Activated naive CD4-positive, alpha-beta T cell treated with anti-CD3 and anti-CD28 coated beads, Interleukin-2, amount 50 U/mL, for 16 hours (primary cell): ENCODE data around the gene PCYT2.
"Not testable (repeated sequence)": the region's sequence is repeated elsewhere in the genome, so short reads cannot be mapped to it uniquely, and the experiment has no call there.

ENCODE experiments used
- DNase-seq: peaks from one replicate; pipeline ENCODE4 v3.0.0-alpha.2; 2020

Gene PCYT2

DNA sequence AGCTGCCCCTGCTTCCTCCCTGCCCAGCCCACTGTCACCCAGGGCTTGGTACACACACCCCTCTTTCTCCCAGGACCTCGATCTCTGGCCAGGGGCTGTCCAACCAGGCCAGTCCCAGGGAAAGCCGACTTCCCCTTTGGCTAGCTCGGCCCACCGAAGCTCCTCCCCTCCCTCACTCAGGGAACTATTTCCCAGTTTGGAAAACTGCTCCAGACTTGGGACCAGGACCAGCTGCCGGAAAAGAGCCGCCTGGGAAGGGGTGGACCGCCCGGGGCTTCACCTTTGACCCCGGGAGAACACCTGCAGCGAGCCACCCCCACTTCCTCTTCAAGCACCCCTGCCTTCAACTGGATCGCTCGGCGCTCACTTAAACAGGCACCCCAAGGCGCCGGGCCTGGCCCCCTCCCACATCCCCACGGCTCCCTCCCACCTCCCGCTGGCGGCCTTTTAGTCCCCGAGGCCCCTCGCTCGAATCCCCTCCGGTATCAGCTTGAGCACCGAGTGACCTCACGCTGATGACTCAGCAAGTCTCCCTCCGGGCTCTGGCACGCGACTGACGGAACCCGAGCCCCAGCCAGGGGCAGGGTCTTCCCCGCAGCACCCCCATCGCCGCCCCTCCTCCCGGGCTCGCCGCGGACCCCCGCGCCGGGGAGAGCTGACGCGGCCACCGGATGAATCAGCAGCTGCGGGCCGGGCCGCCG is 15.4 kb upstream of the PCYT2 start:
- DNase-seq, result peak; percentile 76

GRCh38 chr17:81925860-81926450 is 14.8 kb upstream of the PCYT2 start:
- DNase-seq, result no peak

DNA sequence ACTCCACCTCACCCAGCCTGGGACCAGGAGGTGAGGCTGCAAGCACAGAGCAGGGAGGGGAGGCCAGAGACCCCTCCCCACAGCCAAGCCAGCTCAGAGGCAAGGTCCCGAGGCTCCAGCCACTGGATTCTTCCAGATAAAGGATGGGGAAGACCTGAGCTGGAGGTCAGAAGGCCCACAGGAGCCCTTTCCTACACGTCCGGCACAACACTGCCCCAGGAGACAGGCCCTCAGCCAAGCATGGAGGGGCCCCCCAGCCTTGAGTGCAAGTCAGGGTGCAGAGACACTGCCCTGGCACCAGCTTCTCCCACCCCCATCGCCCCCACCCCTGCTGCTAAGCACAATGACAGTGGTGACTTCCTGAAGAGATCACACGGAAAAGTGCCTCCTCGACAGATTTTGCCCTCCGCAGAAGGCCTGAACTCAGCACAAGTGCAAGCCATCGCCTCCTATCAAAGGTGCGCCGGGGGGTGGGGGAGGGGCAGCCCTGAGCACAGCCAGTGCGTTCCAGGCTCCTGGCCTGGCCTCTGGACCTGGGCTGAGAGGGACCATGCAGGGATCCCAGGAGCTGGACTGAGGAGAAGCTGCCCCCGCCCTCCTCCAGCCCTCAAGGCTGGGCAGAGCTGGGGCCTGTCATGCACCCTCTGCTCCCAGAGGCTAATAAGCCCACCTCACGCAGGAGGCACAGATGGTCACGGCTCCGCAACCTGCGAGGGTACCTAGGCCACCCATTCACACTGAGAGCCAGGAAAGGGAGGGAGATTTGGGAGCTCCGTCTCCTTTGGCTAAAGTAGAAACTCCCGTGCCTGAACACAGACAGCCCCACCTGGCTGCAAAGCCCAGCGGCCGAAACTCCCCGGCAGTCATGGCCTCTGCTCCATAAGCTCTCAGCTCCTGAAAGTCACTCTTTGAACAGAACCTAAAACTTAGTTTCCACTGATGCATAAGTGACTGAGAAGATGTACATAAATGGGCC is 13.6 kb upstream of the PCYT2 start:
- DNase-seq, result no peak

DNA sequence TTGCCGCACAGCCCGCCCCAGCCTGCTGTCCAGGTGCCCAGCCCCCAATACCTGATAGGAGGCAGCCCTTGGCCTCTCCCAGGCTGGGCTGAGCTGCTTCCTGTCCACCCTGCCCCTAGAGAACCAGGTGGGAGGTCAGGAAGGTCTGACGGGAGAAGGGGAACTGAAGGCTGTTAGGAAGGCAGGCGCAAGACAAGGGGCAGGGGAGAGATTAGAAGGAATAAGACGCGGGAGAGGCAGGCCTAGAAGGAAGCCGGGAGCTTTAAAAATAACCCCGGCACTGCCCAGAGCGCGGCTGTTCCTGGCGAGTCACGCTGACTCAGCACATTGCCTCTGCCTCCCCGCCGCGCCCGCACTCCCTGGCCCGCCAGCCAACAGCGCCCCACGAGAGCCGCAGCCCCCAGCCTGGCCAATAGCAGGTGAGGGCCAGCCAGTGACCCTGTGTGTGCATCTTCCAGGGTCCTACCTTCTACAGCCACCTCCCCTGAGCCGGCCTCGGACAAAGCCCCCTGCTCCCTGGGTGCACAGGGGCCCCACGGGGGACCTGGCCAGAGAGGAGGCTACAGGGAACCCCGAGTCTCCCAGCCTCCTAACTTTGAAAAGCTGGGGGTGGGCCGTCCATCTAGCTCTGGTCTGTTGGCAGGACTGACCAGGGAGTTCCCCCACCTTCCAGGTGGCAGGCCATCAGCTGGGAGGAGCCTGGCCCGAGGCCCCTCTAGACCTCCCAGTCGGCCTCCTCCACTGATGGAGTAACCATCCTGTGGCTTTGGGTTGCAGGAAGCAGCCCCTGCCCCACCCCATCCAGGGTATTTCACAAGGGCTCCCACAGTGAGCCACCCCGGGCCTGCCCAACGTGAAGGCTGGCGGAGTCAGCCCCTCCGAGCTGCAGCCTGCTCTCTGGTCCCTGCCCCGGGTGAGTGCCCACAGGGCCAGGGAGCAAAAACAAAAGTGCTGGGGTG is 12.4 kb upstream of the PCYT2 start:
- DNase-seq, result no peak

DNA sequence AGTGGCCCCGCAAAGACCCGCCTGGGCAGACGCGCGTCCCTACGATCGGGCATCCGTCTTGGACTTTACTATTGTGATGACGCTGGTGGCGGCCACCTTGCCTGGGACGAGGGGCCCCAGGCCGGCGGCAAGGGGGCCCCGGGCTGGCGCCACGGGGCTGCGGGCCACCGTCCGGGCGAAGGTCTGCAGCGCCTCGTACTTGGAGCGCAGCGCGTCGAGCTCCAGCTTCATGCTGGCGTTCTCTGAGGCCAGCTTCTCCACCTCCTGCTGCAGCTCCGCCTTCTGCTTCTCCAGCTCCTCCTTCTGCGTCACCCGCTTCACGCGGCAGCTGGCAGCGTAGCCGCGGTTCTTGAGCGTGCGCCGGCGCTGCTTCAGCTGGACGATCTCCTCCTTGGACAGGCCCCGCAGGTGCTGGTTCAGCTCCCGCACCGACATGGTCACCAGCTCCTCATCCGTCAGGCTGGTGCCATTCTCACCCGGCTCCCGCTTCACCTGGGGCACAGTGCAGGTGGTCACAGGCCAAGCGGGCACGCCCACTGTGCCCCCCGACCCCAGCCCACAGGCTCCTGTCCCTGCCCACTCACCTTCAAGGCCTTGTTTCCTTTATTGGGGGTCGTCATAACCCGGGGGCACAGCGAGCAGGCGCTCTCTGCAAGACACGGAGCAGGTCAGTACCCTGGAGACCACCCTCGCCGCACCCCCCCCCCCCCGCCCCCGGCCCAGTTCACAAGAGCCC is 11.5 kb upstream of the PCYT2 start:
- DNase-seq, result no peak

DNA sequence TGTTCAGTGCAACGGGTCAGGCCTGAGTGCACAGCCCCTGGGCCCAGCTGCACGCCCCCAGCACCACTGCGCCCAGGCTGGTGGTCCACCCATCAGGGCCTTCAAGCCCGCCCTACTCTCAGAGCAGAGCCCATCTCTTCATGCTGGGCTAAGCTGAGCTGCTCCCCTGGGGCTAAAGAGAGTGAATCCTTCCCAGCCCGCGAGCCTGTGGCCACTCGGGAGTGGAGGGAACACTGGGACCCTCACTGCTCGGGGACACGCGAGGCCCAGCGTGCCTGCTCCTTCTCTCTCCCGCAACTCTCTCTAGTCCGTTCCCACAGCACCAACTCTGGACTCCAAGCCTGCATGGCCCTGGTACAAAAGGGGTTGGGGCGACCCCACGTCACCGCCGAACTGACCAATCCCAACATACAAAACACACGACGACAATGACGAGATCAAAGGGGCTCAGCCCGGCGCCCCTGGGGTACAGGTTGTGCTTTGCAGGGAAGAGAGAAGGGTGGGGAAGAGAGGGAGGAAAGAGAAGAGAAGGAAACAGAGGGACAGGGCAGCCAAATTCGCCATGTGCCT is 10.9 kb upstream of the PCYT2 start:
- no peak for DNase-seq

GRCh38 chr17:81921537-81921862 is 10.3 kb upstream of the PCYT2 start:
- DNase-seq, result no peak

GRCh38 chr17:81920612-81921536 is 9.7 kb upstream of the PCYT2 start:
- no peak for DNase-seq

GRCh38 chr17:81918832-81919545 is 7.8 kb upstream of the PCYT2 start:
- no peak for DNase-seq

DNA sequence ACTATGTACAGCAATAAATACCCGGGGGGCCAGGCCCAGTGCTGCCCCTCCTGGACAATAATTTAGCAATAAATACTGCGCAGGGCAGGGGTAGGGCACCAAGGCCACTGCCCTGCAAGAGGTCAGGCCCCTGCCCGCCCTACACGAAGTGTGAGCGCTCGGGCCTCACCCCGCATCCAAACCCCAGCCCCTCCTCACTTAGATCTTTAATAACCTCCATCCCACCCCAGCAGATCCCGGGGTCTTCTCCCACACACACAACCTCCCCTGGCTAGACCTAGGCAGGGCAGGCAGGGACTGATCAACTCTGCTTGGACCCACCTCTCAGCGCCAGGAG is 7.1 kb upstream of the PCYT2 start:
- not testable (repeated sequence) for DNase-seq

DNA sequence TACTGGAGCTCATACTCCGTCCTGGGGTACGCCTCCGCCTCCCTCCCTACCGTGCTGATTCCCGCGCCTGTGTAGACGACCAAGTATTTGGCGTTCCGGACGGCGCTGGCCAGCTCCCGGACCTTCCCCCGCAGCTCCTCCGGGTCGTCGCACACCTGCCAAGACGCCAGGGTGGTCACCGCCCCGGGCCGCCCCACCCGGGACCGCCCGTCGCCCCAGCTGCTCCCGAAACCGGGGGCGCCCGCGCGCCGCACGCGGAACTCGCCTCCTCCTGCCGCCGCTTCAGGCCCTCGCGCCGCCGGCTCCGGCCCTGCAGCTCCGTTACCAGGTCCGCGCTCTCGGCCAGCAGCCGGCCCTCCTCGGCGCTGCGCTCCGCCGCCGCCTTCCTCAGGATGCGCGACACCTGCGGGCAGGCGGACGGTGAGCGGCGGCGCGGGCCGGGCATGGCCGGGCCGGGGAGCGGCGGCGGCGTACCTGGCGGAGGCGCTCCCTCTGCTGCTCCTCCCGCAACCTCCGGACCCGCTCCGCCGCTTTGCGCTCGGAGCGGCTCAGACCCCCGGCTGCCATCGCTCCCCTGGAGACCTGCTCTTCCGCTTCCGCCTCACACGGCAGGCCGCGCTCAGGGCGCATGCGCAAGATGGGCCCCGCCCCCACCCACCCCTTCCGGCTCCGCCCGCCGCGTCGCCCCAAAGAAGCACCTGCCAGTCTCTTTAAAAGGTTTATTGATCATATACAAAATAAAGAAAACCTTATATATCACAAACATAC is 6.5 kb upstream of the PCYT2 start, which contains the start of gene SIRT7:
SIRT7 (minus strand) TSS at position 612 of the 768 bp plus-strand sequence; CDS start at position 567, 45 bp downstream.
- DNase-seq, result peak; percentile 72

DNA sequence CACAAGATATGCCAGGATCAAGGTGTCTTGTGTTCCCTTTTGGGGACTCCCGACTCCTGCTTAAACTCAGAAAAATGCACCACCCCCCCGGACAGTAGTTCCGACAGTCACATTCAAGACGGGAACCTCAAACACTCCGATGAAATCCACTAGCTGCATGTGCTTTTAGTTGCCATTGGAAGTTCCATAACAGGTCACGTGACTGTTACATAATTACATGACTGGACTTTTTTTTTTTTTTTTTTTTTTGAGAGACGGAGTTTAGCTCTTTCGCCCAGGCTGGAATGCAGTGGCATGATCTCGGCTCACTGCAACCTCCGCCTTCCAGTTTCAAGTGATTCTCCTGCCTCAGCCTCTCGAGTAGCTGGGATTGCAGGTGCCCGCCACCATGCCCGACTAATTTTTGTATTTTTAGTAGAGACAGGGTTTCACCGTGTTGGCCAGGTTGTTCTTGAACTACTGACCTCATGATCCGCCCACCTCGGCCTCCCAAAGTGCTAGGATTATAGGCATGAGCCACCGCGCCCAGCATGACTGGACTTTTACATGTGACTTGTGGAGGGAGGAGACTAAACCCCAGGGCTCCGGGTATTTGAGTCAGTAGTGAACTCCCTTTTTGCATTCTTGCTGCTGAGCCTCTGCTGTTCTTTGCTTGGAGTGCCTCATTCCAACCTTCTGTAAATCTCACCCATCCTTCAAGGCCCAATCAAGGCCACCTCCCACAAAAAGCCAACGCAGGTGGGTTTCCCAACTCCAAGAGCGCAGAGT is 5.2 kb upstream of the PCYT2 start:
- no peak for DNase-seq

DNA sequence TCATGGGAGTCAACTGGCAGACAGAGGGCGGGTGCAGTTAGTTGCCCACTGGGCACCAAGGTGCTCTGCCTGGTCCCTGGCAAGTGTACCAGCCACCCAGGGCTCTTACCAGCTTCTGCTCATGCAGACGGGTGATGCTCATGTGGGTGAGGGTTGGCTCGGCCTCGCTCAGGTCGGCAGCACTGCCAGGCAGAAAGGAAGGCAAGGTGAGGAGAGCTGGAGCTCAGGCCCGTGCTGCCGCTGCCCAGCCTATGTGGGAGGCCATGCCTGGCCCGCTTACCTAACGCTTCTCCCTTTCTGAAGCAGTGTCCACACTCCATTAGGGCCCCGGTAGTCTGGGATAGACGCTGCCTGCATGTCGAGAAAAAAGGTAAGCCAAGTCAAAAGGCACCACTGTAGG is 4.1 kb upstream of the PCYT2 start:
- DNase-seq, result no peak

GRCh38 chr17:81914103-81914850 is 3.1 kb upstream of the PCYT2 start:
- no peak for DNase-seq

DNA sequence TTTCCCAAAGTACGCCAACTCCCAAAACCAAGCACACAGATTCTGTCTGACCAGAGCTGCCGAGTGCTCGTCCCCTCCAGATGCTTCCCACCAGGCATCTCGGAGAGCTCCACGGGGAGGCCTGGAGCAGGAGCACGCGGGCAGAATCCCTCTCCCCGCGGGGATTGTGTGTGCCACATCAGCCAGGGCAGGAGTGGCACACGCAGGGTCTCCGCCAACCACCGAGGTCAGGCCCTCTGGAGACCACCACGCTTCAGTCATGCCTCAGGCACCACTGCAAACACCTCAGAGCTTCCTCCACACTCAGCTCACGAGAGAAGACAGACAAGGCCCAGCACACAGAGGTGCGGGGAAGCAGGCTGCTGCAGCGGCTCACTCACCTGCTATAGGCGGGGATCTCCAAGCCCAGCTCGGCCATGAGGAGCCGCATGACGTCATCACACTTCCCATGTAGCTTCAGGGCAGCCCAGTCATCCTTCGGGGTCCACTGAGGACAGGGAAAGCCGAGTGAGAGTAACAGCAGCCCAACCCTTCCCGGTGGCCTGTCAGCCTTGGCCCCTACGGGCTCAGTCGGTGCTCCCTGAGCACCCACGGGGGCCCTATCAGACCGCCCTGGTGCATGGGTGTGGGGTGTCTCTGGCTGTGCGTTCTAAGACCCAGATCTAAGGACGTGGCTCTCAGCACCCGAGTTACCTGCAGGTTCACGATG is 2.3 kb upstream of the PCYT2 start:
- no peak for DNase-seq

DNA sequence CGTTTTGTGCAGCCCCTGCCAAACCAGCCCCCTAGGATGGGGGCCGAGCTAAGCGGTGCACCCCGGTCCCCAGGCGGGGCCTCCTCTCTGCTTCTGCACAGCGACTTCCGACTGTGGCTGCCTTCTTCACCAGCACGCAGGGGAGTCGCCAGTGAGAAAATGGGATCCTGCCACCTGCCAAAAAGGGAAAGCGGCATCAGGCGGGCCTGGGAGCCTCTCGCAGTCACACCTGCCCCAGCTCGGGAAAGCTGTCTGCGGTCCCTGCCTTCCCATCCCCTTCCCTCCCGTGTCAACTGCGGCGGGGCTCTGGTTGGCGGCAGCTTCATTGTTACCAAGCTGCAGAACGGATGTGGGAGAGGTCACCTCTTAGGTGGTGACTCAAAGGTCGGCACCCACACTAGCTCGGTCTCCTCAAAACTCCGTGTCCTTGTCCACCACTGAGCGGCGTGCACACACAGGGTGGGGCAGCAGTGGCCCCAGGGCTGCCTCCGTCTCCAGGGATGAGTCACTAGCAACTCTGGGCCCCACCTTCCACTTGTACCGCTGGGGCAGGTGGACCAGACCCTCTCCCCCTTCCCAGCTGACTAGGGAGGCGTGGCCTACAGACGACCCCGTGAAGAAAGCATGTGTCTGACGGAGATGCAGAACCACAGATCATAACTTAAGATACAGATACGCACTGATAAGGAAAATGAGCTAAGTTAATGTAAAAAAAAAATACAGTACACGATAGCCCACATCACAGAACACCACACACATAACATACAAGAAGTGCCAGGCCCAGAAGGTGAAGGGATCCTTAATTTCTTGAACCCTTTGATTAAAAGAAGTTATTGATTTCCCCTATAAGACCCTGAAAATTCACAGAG is 1.5 kb upstream of the PCYT2 start:
- DNase-seq, result no peak
